ENCODE results near the gene BORCS5. TPM values are rescaled to one million over a fixed set of nuclear protein-coding genes. Genes with fewer than 3 reads are reported as not detected.
"Not testable (repeated sequence)": the region's sequence is repeated elsewhere in the genome, so short reads cannot be mapped to it uniquely, and the experiment has no call there.

Gene BORCS5
- total RNA-seq, 2 donors from 2014 or later, result 35.0 to 48.4 TPM

DNA sequence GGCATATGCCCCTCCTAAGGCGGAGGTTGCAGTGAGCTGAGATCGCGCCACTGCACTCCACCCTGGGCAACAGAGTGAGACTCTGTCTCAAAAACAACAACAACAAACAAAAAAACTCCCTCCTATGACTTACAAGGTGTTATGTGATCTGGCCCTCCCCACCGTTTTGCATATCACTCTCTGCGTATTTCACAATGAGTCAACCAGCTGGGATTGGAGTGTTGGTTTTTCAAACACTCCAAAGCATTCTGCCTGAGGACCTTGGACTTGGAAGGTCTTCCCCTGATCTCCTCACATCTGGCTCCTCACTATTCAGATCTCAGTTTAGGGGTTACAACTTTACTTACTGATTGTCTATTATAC lies 20.8 kb upstream of the BORCS5 start:
- Mint-ChIP-seq H3K4me1 (peaks cover 14% of the 10 kb centered on the region), H3K27ac (no peak overlapping the region), H3K27me3 (peaks cover 8% of the 10 kb centered on the region), H3K36me3 (ENCODE audit: low read depth) (peaks cover 5% of the 10 kb centered on the region), H3K4me3 (no peak overlapping the region)
- no peak for ATAC-seq
- no peaks in the 10 kb centered on the region for H3K9me3 ChIP-seq (ENCODE audit: control insufficient read depth, low read length, poor library complexity, severe bottlenecking)
- DNase-seq, result no peak

- H3K9me3 ChIP-seq (ENCODE audit: control insufficient read depth, low read length, poor library complexity, severe bottlenecking), result no peaks in the 10 kb centered on the region
- Mint-ChIP-seq H3K27ac (no peak overlapping the region), H3K36me3 (ENCODE audit: low read depth) (peaks cover under 1% of the 10 kb centered on the region), H3K27me3 (peaks cover 6% of the 10 kb centered on the region), H3K4me1 (peaks cover 12% of the 10 kb centered on the region), H3K4me3 (no peak overlapping the region)
- DNase-seq (no peak), ATAC-seq (no peak)
Observed at GRCh38 chr12:12336511-12336910, 20.4 kb upstream of the BORCS5 start.

- Mint-ChIP-seq H3K4me3 (no peak overlapping the region), H3K4me1 (peaks cover 12% of the 10 kb centered on the region), H3K36me3 (ENCODE audit: low read depth) (no peaks in the 10 kb centered on the region), H3K27ac (no peak overlapping the region), H3K27me3 (peaks cover 6% of the 10 kb centered on the region)
- no peaks in the 10 kb centered on the region for H3K9me3 ChIP-seq (ENCODE audit: control insufficient read depth, low read length, poor library complexity, severe bottlenecking)
- ATAC-seq, result no peak
- DNase-seq, result no peak
Observed at GRCh38 chr12:12338527-12339168, 18.2 kb upstream of the BORCS5 start.

GRCh38 chr12:12349711-12350665 lies 6.9 kb upstream of the BORCS5 start, which contains the start of gene MANSC1:
Gene MANSC1, minus strand, starts transcription at chr12:12350242. Its CDS starts 6,928 bp downstream, at chr12:12343314.
- DNase-seq (peak; percentile 24 to 31 (median 24)), ATAC-seq (peak; percentile 72)
- Mint-ChIP-seq H3K4me1 (peaks cover 24% of the 10 kb centered on the region), H3K27me3 (no peaks in the 10 kb centered on the region), H3K27ac (peak within 1 kb of the TSS; percentile 21), H3K4me3 (peak within 1 kb of the TSS; percentile 70), H3K36me3 (ENCODE audit: low read depth) (no peaks in the 10 kb centered on the region)
- H3K9me3 ChIP-seq (ENCODE audit: control insufficient read depth, low read length, poor library complexity, severe bottlenecking), result no peaks in the 10 kb centered on the region

GRCh38 chr12:12350868-12351463 lies 5.9 kb upstream of the BORCS5 start:
- no peak for DNase-seq
- Mint-ChIP-seq H3K36me3 (ENCODE audit: low read depth) (no peaks in the 10 kb centered on the region), H3K4me3 (peak overlapping the region; percentile 56), H3K4me1 (peaks cover 27% of the 10 kb centered on the region), H3K27ac (no peak overlapping the region), H3K27me3 (no peaks in the 10 kb centered on the region)
- no peaks in the 10 kb centered on the region for H3K9me3 ChIP-seq (ENCODE audit: control insufficient read depth, low read length, poor library complexity, severe bottlenecking)
- no peak for ATAC-seq

- not testable (repeated sequence) for ATAC-seq; H3K4me3 Mint-ChIP-seq; H3K27ac Mint-ChIP-seq; H3K36me3 Mint-ChIP-seq (ENCODE audit: low read depth); DNase-seq; H3K9me3 ChIP-seq (ENCODE audit: control insufficient read depth, low read length, poor library complexity, severe bottlenecking); H3K27me3 Mint-ChIP-seq
- H3K4me1 Mint-ChIP-seq, result peaks cover 29% of the 10 kb centered on the region
Observed at GRCh38 chr12:12351468-12352185, 5.3 kb upstream of the BORCS5 start.

GRCh38 chr12:12353276-12353675 lies 3.6 kb upstream of the BORCS5 start:
- H3K4me1 Mint-ChIP-seq, result peaks cover 29% of the 10 kb centered on the region

GRCh38 chr12:12353807-12354206 lies 3.1 kb upstream of the BORCS5 start:
- H3K9me3 ChIP-seq (ENCODE audit: control insufficient read depth, low read length, poor library complexity, severe bottlenecking), result no peaks in the 10 kb centered on the region
- no peak for ATAC-seq
- no peaks in the 10 kb centered on the region for H3K36me3 Mint-ChIP-seq (ENCODE audit: low read depth)
- H3K27ac Mint-ChIP-seq, result peak overlapping the region; percentile 91
- H3K27me3 Mint-ChIP-seq, result no peaks in the 10 kb centered on the region
- H3K4me1 Mint-ChIP-seq, result peaks cover 31% of the 10 kb centered on the region
- H3K4me3 Mint-ChIP-seq, result no peak overlapping the region
- DNase-seq, result no peak

More at GRCh38 chr12:12353276-12353675, 3.6 kb upstream of the BORCS5 start:
- H3K27ac Mint-ChIP-seq, result peak overlapping the region; percentile 91
- no peaks in the 10 kb centered on the region for H3K27me3 Mint-ChIP-seq
- no peaks in the 10 kb centered on the region for H3K9me3 ChIP-seq (ENCODE audit: control insufficient read depth, low read length, poor library complexity, severe bottlenecking)
- ATAC-seq (no peak), DNase-seq (no peak)
- no peak overlapping the region for H3K4me3 Mint-ChIP-seq
- H3K36me3 Mint-ChIP-seq (ENCODE audit: low read depth), result no peaks in the 10 kb centered on the region

- no peaks in the 10 kb centered on the region for H3K9me3 ChIP-seq (ENCODE audit: control insufficient read depth, low read length, poor library complexity, severe bottlenecking)
- H3K36me3 Mint-ChIP-seq (ENCODE audit: low read depth), result peaks cover 3% of the 10 kb centered on the region
- H3K27ac Mint-ChIP-seq, result peak overlapping the region; percentile 98
- H3K4me1 Mint-ChIP-seq, result peaks cover 27% of the 10 kb centered on the region
- H3K27me3 Mint-ChIP-seq, result no peaks in the 10 kb centered on the region
- no peak for DNase-seq
- peak overlapping the region; percentile 95 for H3K4me3 Mint-ChIP-seq
- ATAC-seq, result no peak
Observed at GRCh38 chr12:12356467-12356895, 397 bp upstream of the BORCS5 start.

DNA sequence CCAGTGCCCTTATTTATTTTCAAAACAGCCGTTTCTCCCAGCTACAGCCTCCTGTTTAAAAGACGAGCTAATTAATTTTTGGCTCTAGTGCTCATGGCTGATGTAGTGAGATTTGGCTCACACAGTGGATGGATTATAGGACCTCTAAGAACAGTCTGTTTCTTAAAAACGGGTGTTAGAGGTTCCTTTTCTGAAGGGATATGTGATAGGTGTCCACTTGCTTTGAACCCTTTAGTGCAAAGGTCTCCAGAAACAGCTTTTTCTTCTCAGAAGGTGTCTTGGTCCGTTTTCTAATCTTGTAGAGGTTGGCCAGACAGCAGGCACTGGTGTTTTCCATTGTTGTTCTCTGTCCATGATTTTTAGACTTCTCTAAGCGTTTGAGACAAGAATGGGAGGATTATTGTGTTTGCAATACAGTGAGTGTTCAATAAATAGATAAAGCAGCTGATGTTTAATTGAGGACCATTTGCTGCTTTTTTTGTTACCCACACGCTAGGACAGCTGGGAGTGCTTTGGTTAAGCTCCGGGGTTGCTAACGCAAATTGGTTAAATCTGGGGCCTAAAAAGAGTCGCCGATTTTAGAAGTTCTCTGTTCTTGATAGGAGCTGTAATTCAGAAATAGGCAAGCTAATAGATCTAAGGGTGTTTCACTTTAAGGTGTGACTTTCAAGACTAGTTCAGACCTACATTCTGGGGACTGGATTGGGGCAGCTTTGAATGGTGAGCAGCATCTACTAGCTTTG lies 1.0 kb downstream of the BORCS5 start:
- H3K36me3 Mint-ChIP-seq (ENCODE audit: low read depth), result peaks cover 5% of the 10 kb centered on the region
- peak overlapping the region; percentile 98 for H3K27ac Mint-ChIP-seq
- H3K4me3 Mint-ChIP-seq, result peak overlapping the region; percentile 95
- no peaks in the 10 kb centered on the region for H3K9me3 ChIP-seq (ENCODE audit: control insufficient read depth, low read length, poor library complexity, severe bottlenecking)
- no peaks in the 10 kb centered on the region for H3K27me3 Mint-ChIP-seq
- no peak for ATAC-seq
- DNase-seq, result no peak
- peaks cover 33% of the 10 kb centered on the region for H3K4me1 Mint-ChIP-seq

- ATAC-seq (no peak), DNase-seq (no peak)
- Mint-ChIP-seq H3K4me3 (peak overlapping the region; percentile 95), H3K36me3 (ENCODE audit: low read depth) (peaks cover 5% of the 10 kb centered on the region), H3K27me3 (no peaks in the 10 kb centered on the region), H3K4me1 (peaks cover 30% of the 10 kb centered on the region), H3K27ac (peak overlapping the region; percentile 98)
- H3K9me3 ChIP-seq (ENCODE audit: control insufficient read depth, low read length, poor library complexity, severe bottlenecking), result no peaks in the 10 kb centered on the region
Observed at GRCh38 chr12:12358528-12358927, 1.6 kb downstream of the BORCS5 start.

DNA sequence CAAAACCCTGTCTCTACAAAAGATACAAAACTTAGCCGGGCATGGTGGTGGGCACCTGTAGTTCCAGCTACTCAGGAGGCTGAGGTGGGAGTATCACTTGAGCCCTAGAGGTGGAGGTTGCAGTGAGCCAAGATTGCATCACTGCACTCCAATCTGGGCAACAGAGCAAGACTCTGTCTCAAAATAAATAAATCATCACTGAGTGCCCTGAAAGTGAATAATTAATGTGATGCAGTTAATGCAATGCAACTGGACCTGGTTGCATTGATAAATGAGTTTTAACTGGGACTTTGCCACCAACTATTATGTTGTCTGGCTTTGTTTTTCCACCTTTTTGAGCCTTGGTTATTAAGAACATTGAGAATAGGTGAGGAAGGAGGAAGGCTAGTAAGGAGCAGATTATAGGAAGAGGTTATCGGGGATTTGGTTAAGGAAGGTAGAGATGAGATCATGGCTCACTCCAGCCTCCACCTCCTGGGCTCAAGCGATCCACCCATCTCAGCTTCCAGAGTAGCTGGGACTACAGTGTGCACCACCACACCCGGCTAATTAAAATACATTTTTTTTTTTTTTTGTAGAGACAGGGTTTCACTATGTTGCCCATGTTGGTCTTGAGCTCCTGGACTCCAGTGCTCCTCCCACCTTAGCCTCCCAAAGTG lies 8.0 kb downstream of the BORCS5 start:
- Mint-ChIP-seq H3K27me3 (no peaks in the 10 kb centered on the region), H3K4me1 (peaks cover 45% of the 10 kb centered on the region), H3K27ac (peak overlapping the region; percentile 62), H3K4me3 (peak overlapping the region; percentile 55), H3K36me3 (ENCODE audit: low read depth) (peaks cover 12% of the 10 kb centered on the region)
- ATAC-seq, result no peak
- no peaks in the 10 kb centered on the region for H3K9me3 ChIP-seq (ENCODE audit: control insufficient read depth, low read length, poor library complexity, severe bottlenecking)
- DNase-seq, result no peak
